ENCODE measurements around the gene PIGBOS1. TPM values are rescaled to one million over a fixed set of nuclear protein-coding genes. Genes with fewer than 3 reads are reported as not detected.

Gene PIGBOS1
- total RNA-seq, 1 donor from 2014 or later: 12.5 TPM

GRCh38 chr15:55277116-55277564 lies 41.8 kb downstream of the PIGBOS1 start:
- Mint-ChIP-seq H3K27me3 (ENCODE audit: low read depth) (no peaks in the 10 kb centered on the region), H3K4me3 (no peak overlapping the region), H3K9me3 (no peaks in the 10 kb centered on the region), H3K27ac (ENCODE audit: unreplicated experiment) (no peak overlapping the region), H3K4me1 (no peaks in the 10 kb centered on the region), H3K36me3 (ENCODE audit: low read depth) (no peaks in the 10 kb centered on the region)
- DNase-seq (ENCODE audit: low read depth, low spot score): no peak
- TF ChIP-seq, protein P1, sequence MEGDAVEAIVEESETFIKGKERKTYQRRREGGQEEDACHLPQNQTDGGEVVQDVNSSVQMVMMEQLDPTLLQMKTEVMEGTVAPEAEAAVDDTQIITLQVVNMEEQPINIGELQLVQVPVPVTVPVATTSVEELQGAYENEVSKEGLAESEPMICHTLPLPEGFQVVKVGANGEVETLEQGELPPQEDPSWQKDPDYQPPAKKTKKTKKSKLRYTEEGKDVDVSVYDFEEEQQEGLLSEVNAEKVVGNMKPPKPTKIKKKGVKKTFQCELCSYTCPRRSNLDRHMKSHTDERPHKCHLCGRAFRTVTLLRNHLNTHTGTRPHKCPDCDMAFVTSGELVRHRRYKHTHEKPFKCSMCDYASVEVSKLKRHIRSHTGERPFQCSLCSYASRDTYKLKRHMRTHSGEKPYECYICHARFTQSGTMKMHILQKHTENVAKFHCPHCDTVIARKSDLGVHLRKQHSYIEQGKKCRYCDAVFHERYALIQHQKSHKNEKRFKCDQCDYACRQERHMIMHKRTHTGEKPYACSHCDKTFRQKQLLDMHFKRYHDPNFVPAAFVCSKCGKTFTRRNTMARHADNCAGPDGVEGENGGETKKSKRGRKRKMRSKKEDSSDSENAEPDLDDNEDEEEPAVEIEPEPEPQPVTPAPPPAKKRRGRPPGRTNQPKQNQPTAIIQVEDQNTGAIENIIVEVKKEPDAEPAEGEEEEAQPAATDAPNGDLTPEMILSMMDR (conservative IDR thresholded peaks at IDR 0.05): no peak

GRCh38 chr15:55276324-55276723 lies 42.6 kb downstream of the PIGBOS1 start:
- Mint-ChIP-seq H3K9me3 (no peaks in the 10 kb centered on the region), H3K27ac (ENCODE audit: unreplicated experiment) (no peak overlapping the region), H3K4me1 (no peaks in the 10 kb centered on the region), H3K4me3 (no peak overlapping the region), H3K36me3 (ENCODE audit: low read depth) (no peaks in the 10 kb centered on the region), H3K27me3 (ENCODE audit: low read depth) (no peaks in the 10 kb centered on the region)
- TF ChIP-seq, protein P1 (conservative IDR thresholded peaks at IDR 0.05): no peak
- no peak for DNase-seq (ENCODE audit: low read depth, low spot score)

DNA sequence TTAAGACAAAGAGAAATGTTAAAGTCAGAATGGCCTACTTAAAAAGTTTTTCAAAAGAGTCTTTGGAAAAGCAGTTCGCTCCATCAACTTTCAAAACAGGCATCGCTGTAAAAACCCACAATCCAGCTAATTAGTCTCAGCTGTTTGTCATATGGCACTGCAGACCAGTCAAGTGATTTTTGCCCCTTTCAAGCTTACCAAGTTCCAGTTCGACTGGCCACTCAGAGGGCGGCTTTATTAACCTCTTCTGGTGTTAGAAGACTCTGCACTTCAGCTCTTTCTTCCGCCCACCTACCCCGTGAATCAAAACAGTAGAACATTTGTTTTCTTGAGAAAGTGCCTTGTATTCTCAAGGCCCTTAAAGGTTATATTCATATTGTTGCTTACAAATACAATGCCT lies 48.6 kb downstream of the PIGBOS1 start:
- DNase-seq (ENCODE audit: low read depth, low spot score): no peak
- Mint-ChIP-seq H3K4me1 (peaks cover 17% of the 10 kb centered on the region), H3K27me3 (ENCODE audit: low read depth) (no peaks in the 10 kb centered on the region), H3K27ac (ENCODE audit: unreplicated experiment) (no peak overlapping the region), H3K9me3 (no peaks in the 10 kb centered on the region), H3K36me3 (ENCODE audit: low read depth) (no peaks in the 10 kb centered on the region), H3K4me3 (no peak overlapping the region)
- TF ChIP-seq, protein P1 (conservative IDR thresholded peaks at IDR 0.05): no peak

- Mint-ChIP-seq H3K4me3 (no peak overlapping the region), H3K27me3 (ENCODE audit: low read depth) (no peaks in the 10 kb centered on the region), H3K9me3 (no peaks in the 10 kb centered on the region), H3K27ac (ENCODE audit: unreplicated experiment) (no peak overlapping the region), H3K36me3 (ENCODE audit: low read depth) (no peaks in the 10 kb centered on the region), H3K4me1 (peaks cover 17% of the 10 kb centered on the region)
- no peak for DNase-seq (ENCODE audit: low read depth, low spot score)
- TF ChIP-seq, protein P1 (conservative IDR thresholded peaks at IDR 0.05): no peak
These were observed 50.7 kb downstream of the PIGBOS1 start for GRCh38 chr15:55268176-55268695.

DNA sequence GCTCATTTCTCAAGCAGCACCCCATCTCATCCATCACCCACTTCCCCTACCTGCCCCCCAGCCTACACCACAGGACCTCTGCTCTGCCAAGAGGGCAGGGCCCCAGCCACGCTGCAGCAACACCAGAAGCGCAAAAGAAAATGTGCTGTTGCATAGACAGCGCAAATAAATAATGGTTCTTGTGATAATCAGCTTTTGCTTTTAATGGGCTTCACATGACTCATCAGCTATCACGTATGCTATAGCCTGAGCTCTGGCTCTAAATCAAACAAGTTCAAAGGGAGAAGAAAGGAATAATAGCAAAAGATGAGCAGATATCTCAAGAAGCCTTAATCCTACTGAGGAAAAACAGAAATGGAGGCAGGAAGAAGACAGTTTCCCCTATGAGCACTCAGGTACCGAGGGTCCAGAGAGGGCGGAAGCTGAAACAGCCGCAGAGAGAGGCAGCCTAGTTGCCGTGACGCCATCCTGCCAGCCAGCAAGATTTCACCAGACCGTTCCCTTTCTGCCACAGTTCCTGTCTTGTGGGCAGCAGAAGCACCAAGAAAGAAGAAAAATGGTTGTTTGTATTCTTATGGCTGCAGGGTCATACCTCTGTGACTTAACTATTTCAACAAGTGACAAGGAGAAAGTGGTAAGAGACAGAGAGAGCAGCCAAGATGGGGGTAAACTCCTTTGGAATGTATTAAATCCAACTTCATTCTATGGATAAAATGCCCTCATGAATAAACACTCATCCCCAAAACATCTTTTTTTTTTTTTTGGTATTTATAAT lies 51.3 kb downstream of the PIGBOS1 start:
- no peak for DNase-seq (ENCODE audit: low read depth, low spot score)
- no peaks in the 10 kb centered on the region for H3K36me3 Mint-ChIP-seq (ENCODE audit: low read depth)
- no peak overlapping the region for H3K4me3 Mint-ChIP-seq
- peaks cover 17% of the 10 kb centered on the region for H3K4me1 Mint-ChIP-seq
- TF ChIP-seq, protein P1 (conservative IDR thresholded peaks at IDR 0.05): no peak
- H3K9me3 Mint-ChIP-seq: no peaks in the 10 kb centered on the region
- no peaks in the 10 kb centered on the region for H3K27me3 Mint-ChIP-seq (ENCODE audit: low read depth)
- H3K27ac Mint-ChIP-seq (ENCODE audit: unreplicated experiment): no peak overlapping the region

Other genes with a start within 250 kb of the PIGBOS1 start
- 78.6 and 83.8 TPM in 2 replicates for gene RSL24D1, start 122.2 kb downstream of the PIGBOS1 start, total RNA-seq
- gene RAB27A, start 29.3 kb downstream of the PIGBOS1 start, total RNA-seq: 5.9 and 6.5 TPM in 2 replicates
- gene PIGB, start 99 bp upstream of the PIGBOS1 start, total RNA-seq: 12.9 and 14.6 TPM in 2 replicates
- gene CCPG1, start 89.2 kb upstream of the PIGBOS1 start, total RNA-seq: 9.6 and 15.0 TPM in 2 replicates
- gene PIERCE2, start 89.4 kb upstream of the PIGBOS1 start, total RNA-seq: 2.0 and 2.7 TPM in 2 replicates
- 5.1 and 5.3 TPM in 2 replicates for gene DNAAF4, start 189.1 kb upstream of the PIGBOS1 start, total RNA-seq

Data from neural crest cell (in vitro differentiated cells).